Measurements from ENCODE around the gene KCNIP1.

- TF ChIP-seq CTCF (IDR thresholded peaks at IDR 0.05) = no peak
- no peak for TF ChIP-seq POLR2A (IDR thresholded peaks at IDR 0.05; ENCODE audit: low read length)
- no peak for TF ChIP-seq EP300 (IDR thresholded peaks at IDR 0.05)
- no peak for TF ChIP-seq NFE2L2 (conservative IDR thresholded peaks at IDR 0.05; ENCODE audit: low read length)
- no peak for TF ChIP-seq EHMT2 (IDR thresholded peaks at IDR 0.05; ENCODE audit: low read depth)
- TF ChIP-seq KDM1A (IDR thresholded peaks at IDR 0.05; ENCODE audit: low read depth) = no peak
- no peak for TF ChIP-seq CEBPB (IDR thresholded peaks at IDR 0.05)
- TF ChIP-seq HDAC2 (IDR thresholded peaks at IDR 0.05) = no peak
- TF ChIP-seq RCOR1 (IDR thresholded peaks at IDR 0.05; ENCODE audit: low read depth, low read length) = no peak
- TF ChIP-seq, protein P1, sequence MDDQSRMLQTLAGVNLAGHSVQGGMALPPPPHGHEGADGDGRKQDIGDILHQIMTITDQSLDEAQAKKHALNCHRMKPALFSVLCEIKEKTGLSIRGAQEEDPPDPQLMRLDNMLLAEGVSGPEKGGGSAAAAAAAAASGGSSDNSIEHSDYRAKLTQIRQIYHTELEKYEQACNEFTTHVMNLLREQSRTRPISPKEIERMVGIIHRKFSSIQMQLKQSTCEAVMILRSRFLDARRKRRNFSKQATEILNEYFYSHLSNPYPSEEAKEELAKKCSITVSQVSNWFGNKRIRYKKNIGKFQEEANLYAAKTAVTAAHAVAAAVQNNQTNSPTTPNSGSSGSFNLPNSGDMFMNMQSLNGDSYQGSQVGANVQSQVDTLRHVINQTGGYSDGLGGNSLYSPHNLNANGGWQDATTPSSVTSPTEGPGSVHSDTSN (IDR thresholded peaks at IDR 0.05) = no peak
- TF ChIP-seq FOSB (CRISPR knock-in tag; IDR thresholded peaks at IDR 0.05) = no peak
- no peak for TF ChIP-seq RFX5 (IDR thresholded peaks at IDR 0.05)
Observed at GRCh38 chr5:170525470-170526211, 21.8 kb downstream of the KCNIP1 start.
